SK-N-SH treated with all-trans-retinoic acid at 6 μM for 48 hours (cell line): ENCODE measurements around the gene RIPOR3.
"Not testable (repeated sequence)": the region's sequence is repeated elsewhere in the genome, so short reads cannot be mapped to it uniquely, and the experiment has no call there.

Experiments used
- ATAC-seq: fragments of 200-7000 bp; cut with Tn5 transposase; 3 replicates; pipeline ENCODE4 v1.9.1; 2020; ENCODE audit warnings: mild to moderate bottlenecking, moderate library complexity
- ARNTL ChIP-seq: fragments of 450-650 bp; formaldehyde crosslinking; IDR thresholded peaks from 2 replicates; pipeline ENCODE4 v1.5.0; 2020; ENCODE audit warnings: low read depth, mild to moderate bottlenecking, moderate library complexity, borderline replicate concordance
- BACH2 ChIP-seq: fragments of 250-450 bp; sonication (Bioruptor Pico); IDR thresholded peaks from 2 replicates; pipeline ENCODE4 v1.9.0; 2021; ENCODE audit warnings: mild to moderate bottlenecking, borderline replicate concordance
- CSDC2 ChIP-seq: fragments of 250-450 bp; sonication (Bioruptor Pico); IDR thresholded peaks from 2 replicates; pipeline ENCODE4 v1.5.0; 2020; ENCODE audit warnings: mild to moderate bottlenecking, moderate library complexity
- ESRRG ChIP-seq: fragments of 250-450 bp; sonication (Bioruptor Pico); IDR thresholded peaks from 2 replicates; pipeline ENCODE4 v1.6.1; 2021; ENCODE audit warnings: mild to moderate bottlenecking
- GLIS3 ChIP-seq: fragments of 250-450 bp; sonication (Bioruptor Pico); IDR thresholded peaks from 2 replicates; pipeline ENCODE4 v1.5.0; 2020; ENCODE audit warnings: mild to moderate bottlenecking, moderate library complexity
- ISL1 ChIP-seq: fragments of 250-450 bp; sonication (Bioruptor Pico); IDR thresholded peaks from 2 replicates; pipeline ENCODE4 v2.1.2; 2022; ENCODE audit warnings: mild to moderate bottlenecking, moderate library complexity
- OSR1 ChIP-seq: fragments of 250-450 bp; sonication (Bioruptor Pico); IDR thresholded peaks from 2 replicates; pipeline ENCODE4 v1.8.0; 2022; ENCODE audit warnings: moderate library complexity, mild to moderate bottlenecking, inconsistent platforms
- PPARA ChIP-seq: fragments of 250-450 bp; sonication (Bioruptor Pico); IDR thresholded peaks from 2 replicates; pipeline ENCODE4 v1.5.0; 2020; ENCODE audit warnings: mild to moderate bottlenecking, borderline replicate concordance
- RARB ChIP-seq: fragments of 250-450 bp; sonication (Bioruptor Pico); IDR thresholded peaks from 2 replicates; pipeline ENCODE4 v1.8.0; 2021; ENCODE audit warnings: mild to moderate bottlenecking, moderate library complexity
- SNAI2 ChIP-seq: fragments of 250-450 bp; sonication (Bioruptor Pico); IDR thresholded peaks from 2 replicates; pipeline ENCODE4 v1.5.0; 2020; ENCODE audit warnings: mild to moderate bottlenecking, moderate library complexity
- TCF4 ChIP-seq: fragments of 250-450 bp; sonication (Bioruptor Pico); IDR thresholded peaks from 2 replicates; pipeline ENCODE4 v1.8.0; 2021; ENCODE audit warnings: mild to moderate bottlenecking, moderate library complexity, borderline replicate concordance
- TOX ChIP-seq: fragments of 250-450 bp; sonication (Bioruptor Pico); IDR thresholded peaks from 2 replicates; pipeline ENCODE4 v1.8.0; 2021; ENCODE audit warnings: mild to moderate bottlenecking, moderate library complexity, borderline replicate concordance
- ZC3H10 ChIP-seq: fragments of 250-450 bp; sonication (Bioruptor Pico); IDR thresholded peaks from 2 replicates; pipeline ENCODE4 v1.5.1; 2021; ENCODE audit warnings: mild to moderate bottlenecking, moderate library complexity
- ZFP3 ChIP-seq: fragments of 250-450 bp; sonication (Bioruptor Pico); IDR thresholded peaks from 2 replicates; pipeline ENCODE4 v1.5.0; 2020; ENCODE audit warnings: mild to moderate bottlenecking, moderate library complexity
- ZFP30 ChIP-seq: fragments of 450-650 bp; formaldehyde crosslinking; IDR thresholded peaks from 2 replicates; pipeline ENCODE4 v1.5.0; 2022; ENCODE audit warnings: mild to moderate bottlenecking, moderate library complexity
- ZNF565 ChIP-seq: fragments of 450-650 bp; formaldehyde crosslinking; conservative IDR thresholded peaks from 2 replicates; pipeline ENCODE4 v1.5.0; 2020; ENCODE audit warnings: low read depth, mild to moderate bottlenecking, moderate library complexity
- ZNF70 ChIP-seq: fragments of 450-650 bp; formaldehyde crosslinking; IDR thresholded peaks from 2 replicates; pipeline ENCODE4 v1.5.0; 2020; ENCODE audit warnings: mild to moderate bottlenecking, moderate library complexity
- ZNF8 ChIP-seq: fragments of 450-650 bp; formaldehyde crosslinking; IDR thresholded peaks from 2 replicates; pipeline ENCODE4 v1.5.0; 2020; ENCODE audit warnings: mild to moderate bottlenecking, moderate library complexity
- TF ChIP-seq, protein P1 (sequence below): fragments of 250-450 bp; sonication (Bioruptor Pico); IDR thresholded peaks from 2 replicates; pipeline ENCODE4 v1.5.0; 2020; ENCODE audit warnings: mild to moderate bottlenecking, moderate library complexity
- TF ChIP-seq, protein P2 (sequence below): fragments of 250-450 bp; sonication (Bioruptor Pico); IDR thresholded peaks from 2 replicates; pipeline ENCODE4 v1.5.1; 2020; ENCODE audit warnings: low read depth, mild to moderate bottlenecking, moderate library complexity
- TF ChIP-seq, protein P3 (sequence below): fragments of 250-450 bp; sonication (Bioruptor Pico); IDR thresholded peaks from 2 replicates; pipeline ENCODE4 v1.8.0; 2021; ENCODE audit warnings: low read depth, mild to moderate bottlenecking, moderate library complexity, borderline replicate concordance
- TF ChIP-seq, protein P4 (sequence below): fragments of 250-450 bp; sonication (Bioruptor Pico); IDR thresholded peaks from 2 replicates; pipeline ENCODE4 v1.5.1; 2021; ENCODE audit warnings: mild to moderate bottlenecking, moderate library complexity
- TF ChIP-seq, protein P5 (sequence below): fragments of 250-450 bp; sonication (Bioruptor Pico); IDR thresholded peaks from 2 replicates; pipeline ENCODE4 v1.8.0; 2020; ENCODE audit warnings: mild to moderate bottlenecking, moderate library complexity, borderline replicate concordance

Gene RIPOR3

DNA sequence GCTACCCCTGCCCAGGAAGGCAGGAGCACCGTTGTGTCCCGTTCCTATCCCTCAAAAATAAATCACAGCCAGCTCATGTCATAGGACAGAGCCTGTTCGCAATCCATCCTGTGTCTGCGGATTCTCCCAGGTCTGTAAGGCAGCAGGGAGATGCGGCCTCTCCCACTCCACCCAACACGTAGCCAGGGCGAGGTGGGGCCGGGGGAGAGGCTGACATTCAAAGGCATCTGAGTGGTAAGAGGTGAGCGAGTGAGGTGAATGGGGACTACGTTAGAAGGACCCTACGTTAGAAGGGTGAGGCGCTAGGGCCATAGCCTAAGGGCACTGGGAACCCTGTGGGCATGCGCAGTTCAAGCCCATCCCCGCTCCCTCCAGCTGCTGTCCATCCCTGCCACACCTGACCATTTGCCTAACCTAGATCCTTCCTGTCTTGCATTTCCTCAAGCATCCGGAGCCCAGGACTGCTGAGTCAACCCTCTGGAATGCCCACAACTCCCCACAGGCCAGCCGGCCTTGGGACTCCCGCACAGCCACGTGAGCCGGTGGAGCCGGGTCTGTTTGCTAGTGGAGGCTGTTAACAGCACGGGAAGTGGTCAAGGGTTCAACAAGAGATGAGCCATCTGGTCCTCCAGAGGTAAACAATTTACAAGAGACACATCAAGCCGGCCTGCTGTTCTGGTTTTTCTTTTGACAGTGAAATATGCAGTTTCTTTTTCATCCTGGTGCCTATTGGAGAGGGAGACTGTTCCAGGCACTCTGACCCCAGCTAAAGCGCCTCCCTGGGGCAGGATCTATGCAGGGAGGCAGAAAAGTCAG, 45.9 kb downstream of the RIPOR3 start:
- TF ChIP-seq, protein P1, sequence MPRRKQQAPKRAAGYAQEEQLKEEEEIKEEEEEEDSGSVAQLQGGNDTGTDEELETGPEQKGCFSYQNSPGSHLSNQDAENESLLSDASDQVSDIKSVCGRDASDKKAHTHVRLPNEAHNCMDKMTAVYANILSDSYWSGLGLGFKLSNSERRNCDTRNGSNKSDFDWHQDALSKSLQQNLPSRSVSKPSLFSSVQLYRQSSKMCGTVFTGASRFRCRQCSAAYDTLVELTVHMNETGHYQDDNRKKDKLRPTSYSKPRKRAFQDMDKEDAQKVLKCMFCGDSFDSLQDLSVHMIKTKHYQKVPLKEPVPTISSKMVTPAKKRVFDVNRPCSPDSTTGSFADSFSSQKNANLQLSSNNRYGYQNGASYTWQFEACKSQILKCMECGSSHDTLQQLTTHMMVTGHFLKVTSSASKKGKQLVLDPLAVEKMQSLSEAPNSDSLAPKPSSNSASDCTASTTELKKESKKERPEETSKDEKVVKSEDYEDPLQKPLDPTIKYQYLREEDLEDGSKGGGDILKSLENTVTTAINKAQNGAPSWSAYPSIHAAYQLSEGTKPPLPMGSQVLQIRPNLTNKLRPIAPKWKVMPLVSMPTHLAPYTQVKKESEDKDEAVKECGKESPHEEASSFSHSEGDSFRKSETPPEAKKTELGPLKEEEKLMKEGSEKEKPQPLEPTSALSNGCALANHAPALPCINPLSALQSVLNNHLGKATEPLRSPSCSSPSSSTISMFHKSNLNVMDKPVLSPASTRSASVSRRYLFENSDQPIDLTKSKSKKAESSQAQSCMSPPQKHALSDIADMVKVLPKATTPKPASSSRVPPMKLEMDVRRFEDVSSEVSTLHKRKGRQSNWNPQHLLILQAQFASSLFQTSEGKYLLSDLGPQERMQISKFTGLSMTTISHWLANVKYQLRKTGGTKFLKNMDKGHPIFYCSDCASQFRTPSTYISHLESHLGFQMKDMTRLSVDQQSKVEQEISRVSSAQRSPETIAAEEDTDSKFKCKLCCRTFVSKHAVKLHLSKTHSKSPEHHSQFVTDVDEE, result no peak
- TF ChIP-seq ZFP30 (CRISPR knock-in tag) (no peak), OSR1 (CRISPR knock-in tag) (no peak), ZNF70 (no peak), SNAI2 (0 out of 2 replicates have a peak, but pooled peaks have one; percentile 55), ISL1 (CRISPR knock-in tag) (0 out of 2 replicates have a peak, but pooled peaks have one; percentile 5), CSDC2 (CRISPR knock-in tag) (peak; percentile 69), TCF4 (CRISPR knock-in tag) (no peak), TOX (CRISPR knock-in tag) (no peak), ZFP3 (no peak), GLIS3 (CRISPR knock-in tag) (no peak), ZNF565 (no peak), RARB (CRISPR knock-in tag) (no peak), ZC3H10 (no peak), PPARA (CRISPR knock-in tag) (no peak), ESRRG (no peak), ARNTL (CRISPR knock-in tag) (no peak), ZNF8 (no peak), BACH2 (CRISPR knock-in tag) (no peak)
- TF ChIP-seq, protein P2, sequence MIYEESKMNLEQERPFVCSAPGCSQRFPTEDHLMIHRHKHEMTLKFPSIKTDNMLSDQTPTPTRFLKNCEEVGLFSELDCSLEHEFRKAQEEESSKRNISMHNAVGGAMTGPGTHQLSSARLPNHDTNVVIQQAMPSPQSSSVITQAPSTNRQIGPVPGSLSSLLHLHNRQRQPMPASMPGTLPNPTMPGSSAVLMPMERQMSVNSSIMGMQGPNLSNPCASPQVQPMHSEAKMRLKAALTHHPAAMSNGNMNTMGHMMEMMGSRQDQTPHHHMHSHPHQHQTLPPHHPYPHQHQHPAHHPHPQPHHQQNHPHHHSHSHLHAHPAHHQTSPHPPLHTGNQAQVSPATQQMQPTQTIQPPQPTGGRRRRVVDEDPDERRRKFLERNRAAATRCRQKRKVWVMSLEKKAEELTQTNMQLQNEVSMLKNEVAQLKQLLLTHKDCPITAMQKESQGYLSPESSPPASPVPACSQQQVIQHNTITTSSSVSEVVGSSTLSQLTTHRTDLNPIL (CRISPR knock-in tag), result no peak
- TF ChIP-seq, protein P3, sequence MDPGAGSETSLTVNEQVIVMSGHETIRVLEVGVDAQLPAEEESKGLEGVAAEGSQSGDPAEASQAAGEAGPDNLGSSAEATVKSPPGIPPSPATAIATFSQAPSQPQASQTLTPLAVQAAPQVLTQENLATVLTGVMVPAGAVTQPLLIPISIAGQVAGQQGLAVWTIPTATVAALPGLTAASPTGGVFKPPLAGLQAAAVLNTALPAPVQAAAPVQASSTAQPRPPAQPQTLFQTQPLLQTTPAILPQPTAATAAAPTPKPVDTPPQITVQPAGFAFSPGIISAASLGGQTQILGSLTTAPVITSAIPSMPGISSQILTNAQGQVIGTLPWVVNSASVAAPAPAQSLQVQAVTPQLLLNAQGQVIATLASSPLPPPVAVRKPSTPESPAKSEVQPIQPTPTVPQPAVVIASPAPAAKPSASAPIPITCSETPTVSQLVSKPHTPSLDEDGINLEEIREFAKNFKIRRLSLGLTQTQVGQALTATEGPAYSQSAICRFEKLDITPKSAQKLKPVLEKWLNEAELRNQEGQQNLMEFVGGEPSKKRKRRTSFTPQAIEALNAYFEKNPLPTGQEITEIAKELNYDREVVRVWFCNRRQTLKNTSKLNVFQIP (CRISPR knock-in tag), result no peak
- TF ChIP-seq, protein P4, sequence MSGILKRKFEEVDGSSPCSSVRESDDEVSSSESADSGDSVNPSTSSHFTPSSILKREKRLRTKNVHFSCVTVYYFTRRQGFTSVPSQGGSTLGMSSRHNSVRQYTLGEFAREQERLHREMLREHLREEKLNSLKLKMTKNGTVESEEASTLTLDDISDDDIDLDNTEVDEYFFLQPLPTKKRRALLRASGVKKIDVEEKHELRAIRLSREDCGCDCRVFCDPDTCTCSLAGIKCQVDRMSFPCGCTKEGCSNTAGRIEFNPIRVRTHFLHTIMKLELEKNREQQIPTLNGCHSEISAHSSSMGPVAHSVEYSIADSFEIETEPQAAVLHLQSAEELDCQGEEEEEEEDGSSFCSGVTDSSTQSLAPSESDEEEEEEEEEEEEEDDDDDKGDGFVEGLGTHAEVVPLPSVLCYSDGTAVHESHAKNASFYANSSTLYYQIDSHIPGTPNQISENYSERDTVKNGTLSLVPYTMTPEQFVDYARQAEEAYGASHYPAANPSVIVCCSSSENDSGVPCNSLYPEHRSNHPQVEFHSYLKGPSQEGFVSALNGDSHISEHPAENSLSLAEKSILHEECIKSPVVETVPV, result no peak
- TF ChIP-seq, protein P5, sequence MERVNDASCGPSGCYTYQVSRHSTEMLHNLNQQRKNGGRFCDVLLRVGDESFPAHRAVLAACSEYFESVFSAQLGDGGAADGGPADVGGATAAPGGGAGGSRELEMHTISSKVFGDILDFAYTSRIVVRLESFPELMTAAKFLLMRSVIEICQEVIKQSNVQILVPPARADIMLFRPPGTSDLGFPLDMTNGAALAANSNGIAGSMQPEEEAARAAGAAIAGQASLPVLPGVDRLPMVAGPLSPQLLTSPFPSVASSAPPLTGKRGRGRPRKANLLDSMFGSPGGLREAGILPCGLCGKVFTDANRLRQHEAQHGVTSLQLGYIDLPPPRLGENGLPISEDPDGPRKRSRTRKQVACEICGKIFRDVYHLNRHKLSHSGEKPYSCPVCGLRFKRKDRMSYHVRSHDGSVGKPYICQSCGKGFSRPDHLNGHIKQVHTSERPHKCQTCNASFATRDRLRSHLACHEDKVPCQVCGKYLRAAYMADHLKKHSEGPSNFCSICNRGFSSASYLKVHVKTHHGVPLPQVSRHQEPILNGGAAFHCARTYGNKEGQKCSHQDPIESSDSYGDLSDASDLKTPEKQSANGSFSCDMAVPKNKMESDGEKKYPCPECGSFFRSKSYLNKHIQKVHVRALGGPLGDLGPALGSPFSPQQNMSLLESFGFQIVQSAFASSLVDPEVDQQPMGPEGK, result no peak
- ATAC-seq, result peak; percentile 98

DNA sequence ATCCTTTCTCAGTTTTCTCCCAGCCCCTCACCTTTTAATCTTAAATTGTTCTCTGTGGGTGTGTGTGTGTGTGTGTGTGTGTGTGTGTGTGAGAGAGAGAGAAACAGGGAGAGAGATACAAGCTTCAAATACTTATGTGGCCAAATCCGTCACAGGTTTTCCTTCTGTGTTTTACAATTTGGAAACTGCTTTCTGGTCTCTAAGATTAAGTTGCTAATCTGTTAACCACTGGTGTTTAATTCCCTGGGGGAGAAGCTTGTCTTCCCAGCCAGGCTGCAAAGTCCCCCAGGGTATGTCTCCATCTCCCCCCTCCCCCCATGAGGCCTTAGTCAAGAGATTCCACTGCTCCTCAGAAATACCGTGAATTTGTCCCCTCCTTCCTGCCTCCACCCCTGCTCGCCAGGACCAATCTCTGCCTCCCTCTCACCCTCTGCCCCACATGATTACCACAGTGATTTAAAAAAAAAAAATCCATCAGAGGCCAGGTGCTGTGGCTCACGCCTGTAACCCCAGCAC, 49.0 kb downstream of the RIPOR3 start:
- ATAC-seq, result no peak

DNA sequence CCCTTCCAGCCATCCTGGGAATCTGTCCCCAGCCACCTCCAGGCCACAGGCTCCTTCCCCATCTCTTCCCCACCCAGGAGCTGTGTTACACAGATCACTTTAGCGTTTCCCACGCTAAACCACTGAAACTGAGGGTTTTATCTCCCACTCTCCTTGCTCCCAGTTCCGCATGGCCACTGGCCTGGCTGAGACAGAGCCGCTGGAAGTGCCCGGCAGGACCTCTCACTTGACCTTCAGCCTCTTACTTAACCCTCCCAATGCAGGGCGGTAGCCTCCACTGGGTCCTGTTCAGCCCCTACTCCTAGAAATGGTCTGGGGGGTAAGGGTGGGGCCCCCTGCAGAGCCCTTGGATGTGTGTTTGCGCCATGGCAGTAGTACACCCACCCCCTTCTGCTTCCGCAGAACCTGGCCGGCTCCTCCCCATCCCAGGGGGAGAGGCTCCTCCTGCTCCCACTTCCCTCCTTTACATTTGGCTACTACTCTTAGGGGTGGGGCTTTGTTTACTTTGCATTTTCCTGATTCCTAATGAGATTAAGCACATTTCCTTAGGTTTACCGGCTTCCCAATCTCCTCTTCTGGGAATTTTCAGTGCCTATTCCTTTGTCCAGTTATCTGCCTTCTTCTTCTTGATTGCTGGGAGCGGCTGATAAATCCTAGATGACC, 49.6 kb downstream of the RIPOR3 start:
- ATAC-seq, result not testable (repeated sequence)

More for the DNA sequence above, 49.0 kb downstream of the RIPOR3 start:
- TF ChIP-seq ARNTL (CRISPR knock-in tag) (no peak), RARB (CRISPR knock-in tag) (no peak)
- TF ChIP-seq, protein P5, result 0 out of 2 replicates have a peak, but pooled peaks have one; percentile 8

DNA sequence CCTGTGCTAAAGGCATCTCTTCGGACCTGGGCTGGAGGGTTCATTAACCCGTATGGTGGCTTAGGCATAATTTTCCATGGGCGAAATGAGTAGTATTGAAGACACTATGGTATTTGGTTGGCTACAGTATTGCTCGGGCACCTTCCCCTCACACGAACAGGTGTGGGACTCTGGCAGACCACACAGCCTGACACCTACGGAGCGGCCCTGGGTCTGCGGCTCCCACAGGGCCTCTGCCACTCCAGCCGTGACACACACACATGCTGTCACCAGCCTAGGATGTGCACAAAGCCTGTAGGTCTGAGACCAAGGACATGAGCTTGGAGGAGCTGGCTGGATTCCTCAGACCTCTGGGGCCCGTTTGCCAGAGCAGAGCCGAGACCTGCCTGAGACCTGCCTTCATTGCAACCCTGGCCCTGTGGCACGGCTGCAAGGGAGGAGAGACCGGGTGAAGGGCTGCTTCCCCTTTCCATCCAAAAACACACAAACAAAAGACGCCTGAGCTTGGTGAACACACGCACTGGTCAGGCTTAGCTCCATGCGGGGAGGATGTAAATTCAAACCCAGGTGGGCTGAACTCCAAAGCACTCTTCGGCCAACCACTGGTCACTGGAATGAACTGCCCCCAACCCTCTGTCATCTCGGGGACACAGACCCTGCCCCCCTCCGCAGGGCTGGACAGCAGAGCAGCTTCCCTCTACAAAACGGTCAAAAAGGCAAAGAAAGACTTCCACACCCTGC, 51.2 kb downstream of the RIPOR3 start:
- ATAC-seq, result not testable (repeated sequence)
